Prostate gland (tissue), 2 donors: Measurements from ENCODE around the gene KRCC1. TPM values are rescaled to one million over a fixed set of nuclear protein-coding genes. Genes with fewer than 3 reads are reported as not detected.

Experiments used
- DNase-seq: peaks from one replicate; pipeline ENCODE4 v3.0.0-alpha.2; 2019; ENCODE audit warnings: low spot score
- H3K27ac ChIP-seq, 2 donors: fragments of 200-600 bp; sonication (generic); 2 replicates each; pipeline ENCODE4 v1.5.1; 2017 to 2019
- H3K27me3 ChIP-seq: fragments of 200-600 bp; sonication (generic); replicated peaks from 2 replicates; pipeline ENCODE4 v1.5.1; 2019; ENCODE audit not compliant: insufficient read depth
- H3K36me3 ChIP-seq, 2 donors: fragments of 200-600 bp; sonication (generic); 1 replicate in 1 of 2; 2 replicates in 1 of 2; pipeline versions ENCODE4 v1.5.1 to v1.8.1; 2017 to 2019
- H3K4me1 ChIP-seq: fragments of 200-600 bp; sonication (generic); replicated peaks from 2 replicates; pipeline ENCODE4 v1.5.1; 2019
- H3K4me3 ChIP-seq, 2 donors: fragments of 200-600 bp; sonication (generic); 2 replicates each; pipeline ENCODE4 v1.5.1; 2017 to 2019
- H3K9me3 ChIP-seq: fragments of 200-600 bp; sonication (generic); 2 replicates; pipeline ENCODE4 v1.5.1; 2017
- CTCF ChIP-seq, 4 experiments: fragments of 200-600 bp in 2 of 4; fragments of 450-650 bp in 2 of 4; sonication (generic) in 2 of 4; IDR thresholded peaks; 1 replicate in 3 of 4; 2 replicates in 1 of 4; pipeline ENCODE4 v1.5.1; 2016 to 2019; ENCODE audit warnings: antibody characterized with exemption in 4 of 4, mild to moderate bottlenecking in 2 of 4, moderate library complexity in 2 of 4
- POLR2A ChIP-seq: fragments of 450-650 bp; IDR thresholded peaks from one replicate; pipeline ENCODE4 v1.6.1; 2016; ENCODE audit warnings: antibody characterized with exemption, mild to moderate bottlenecking
- POLR2AphosphoS5 ChIP-seq: sonication (generic); formaldehyde crosslinking; IDR thresholded peaks from one replicate; pipeline ENCODE4 v1.6.1; 2017; ENCODE audit warnings: antibody characterized with exemption
- WGBS: methylation state at CpG from one replicate; pipeline ENCODE4 v1.1.5; 2018; 5-methylcytosine and 5-hydroxymethylcytosine counted together
- intact Hi-C: fragments of 100-400 bp; cut with DNase I; formaldehyde crosslinking; loops from one replicate; pipeline ENCODE4 v1.14.2; 2022
- total RNA-seq, 2 donors: library from RNA; depleted of rRNA; stranded (reverse); fragments of >200 nt; gene quantifications; one replicate each; pipeline ENCODE4 v1.1.0, GENCODE V29; 2016

The KRCC1 gene
- total RNA-seq, 2 donors from 2014 or later: 18.7 to 36.6 TPM

- no peak overlapping the region for H3K4me3 ChIP-seq
- WGBS: 83% methylated on average over 5 of the region's 5 CpGs
- H3K9me3 ChIP-seq: no peaks in the 10 kb centered on the region
- H3K36me3 ChIP-seq: no peaks in the 10 kb centered on the region
- H3K27ac ChIP-seq: no peak overlapping the region
- DNase-seq: no peak
- TF ChIP-seq POLR2AphosphoS5 (no peak), CTCF (IDR thresholded peaks at IDR 0.05) (no peak), POLR2A (no peak)
- H3K27me3 ChIP-seq: no peaks in the 10 kb centered on the region
- intact Hi-C loops: no loop called here
- H3K4me1 ChIP-seq: no peaks in the 10 kb centered on the region
Measured at GRCh38 chr2:88067189-88067588, 11.6 kb upstream of the KRCC1 start.

- TF ChIP-seq POLR2A (no peak), CTCF (IDR thresholded peaks at IDR 0.05) (no peak), POLR2AphosphoS5 (no peak)
- Histone ChIP-seq H3K36me3 (no peaks in the 10 kb centered on the region), H3K27ac (no peak overlapping the region), H3K4me3 (no peak overlapping the region), H3K4me1 (no peaks in the 10 kb centered on the region), H3K27me3 (no peaks in the 10 kb centered on the region), H3K9me3 (no peaks in the 10 kb centered on the region)
- WGBS: 36% methylated on average over 4 of the region's 4 CpGs
- intact Hi-C loops: no loop called here
- no peak for DNase-seq
Measured at GRCh38 chr2:88066543-88066942, 11.0 kb upstream of the KRCC1 start.

GRCh38 chr2:88061295-88061694 lies 5.7 kb upstream of the KRCC1 start:
- TF ChIP-seq POLR2A (no peak), CTCF (IDR thresholded peaks at IDR 0.05) (no peak), POLR2AphosphoS5 (no peak)
- Histone ChIP-seq H3K9me3 (no peaks in the 10 kb centered on the region), H3K4me1 (no peaks in the 10 kb centered on the region), H3K36me3 (no peaks in the 10 kb centered on the region), H3K27ac (no peak overlapping the region), H3K4me3 (no peak overlapping the region), H3K27me3 (no peaks in the 10 kb centered on the region)
- intact Hi-C loops: no loop called here
- 95% methylated on average over 3 of the region's 3 CpGs for WGBS
- DNase-seq: no peak

- H3K27ac ChIP-seq: no peak overlapping the region
- intact Hi-C loops: no loop called here
- TF ChIP-seq POLR2AphosphoS5: no peak
- TF ChIP-seq CTCF (IDR thresholded peaks at IDR 0.05): no peak
- TF ChIP-seq POLR2A: no peak
- no peaks in the 10 kb centered on the region for H3K27me3 ChIP-seq
- no peak for DNase-seq
- no peak overlapping the region for H3K4me3 ChIP-seq
- H3K9me3 ChIP-seq: no peaks in the 10 kb centered on the region
- no peaks in the 10 kb centered on the region for H3K36me3 ChIP-seq
- 60% methylated on average over 2 of the region's 2 CpGs for WGBS
- H3K4me1 ChIP-seq: no peaks in the 10 kb centered on the region
Measured at GRCh38 chr2:88060907-88061275, 5.3 kb upstream of the KRCC1 start.

GRCh38 chr2:88059979-88060906 lies 4.7 kb upstream of the KRCC1 start:
- Histone ChIP-seq H3K4me1 (no peaks in the 10 kb centered on the region), H3K4me3 (no peak overlapping the region), H3K27ac (no peak overlapping the region), H3K36me3 (no peaks in the 10 kb centered on the region), H3K9me3 (no peaks in the 10 kb centered on the region), H3K27me3 (no peaks in the 10 kb centered on the region)
- 51% methylated on average over 5 of the region's 5 CpGs for WGBS
- intact Hi-C loops: loop anchor here (5.0 kb wide), 2 partner anchors 107 to 127 kb away; no protein-coding TSS in a partner anchor
- TF ChIP-seq CTCF (IDR thresholded peaks at IDR 0.05) (peak in 3 of 4 experiments; percentile 45 to 62 (median 53)), POLR2AphosphoS5 (no peak), POLR2A (no peak)
- DNase-seq: no peak
